Transverse colon (tissue), 4 donors: Measurements from ENCODE around the gene RABL6. TPM values are rescaled to one million over a fixed set of nuclear protein-coding genes. Genes with fewer than 3 reads are reported as not detected.
"Not testable (repeated sequence)": the region's sequence is repeated elsewhere in the genome, so short reads cannot be mapped to it uniquely, and the experiment has no call there.

Experiments
- DNase-seq: peaks from one replicate; pipeline ENCODE4 v3.0.0-alpha.2; 2019
- H3K27ac ChIP-seq, 4 donors: fragments of 200-600 bp; sonication (generic); 2 replicates each; pipeline ENCODE4 v1.5.1; 2016 to 2018; ENCODE audit warnings: inconsistent platforms in 4 of 4
- H3K27me3 ChIP-seq: fragments of 200-600 bp; sonication (generic); 2 replicates; pipeline ENCODE4 v1.5.1; 2017; ENCODE audit warnings: inconsistent platforms
- H3K36me3 ChIP-seq, 4 donors: fragments of 200-600 bp; sonication (generic); 2 replicates each; pipeline ENCODE4 v1.5.1; 2017 to 2019; ENCODE audit warnings: inconsistent platforms in 4 of 4
- H3K4me1 ChIP-seq, 4 donors: fragments of 200-600 bp; sonication (generic); 2 replicates each; pipeline ENCODE4 v1.5.1; 2017 to 2020; ENCODE audit warnings: inconsistent platforms in 4 of 4
- H3K4me3 ChIP-seq, 4 donors: fragments of 200-600 bp; sonication (generic); 1 replicate in 1 of 4; 2 replicates in 3 of 4; pipeline versions ENCODE4 v1.5.1 to v1.6.1; 2017 to 2019; ENCODE audit warnings: inconsistent platforms in 4 of 4
- H3K9me3 ChIP-seq, 2 donors: fragments of 200-600 bp; sonication (generic); 2 replicates each; pipeline ENCODE4 v1.5.1; 2017 to 2019; ENCODE audit warnings: inconsistent platforms in 2 of 2
- CTCF ChIP-seq, 5 experiments: fragments of 200-600 bp in 3 of 5; fragments of 450-650 bp in 2 of 5; sonication (generic) in 3 of 5; IDR thresholded peaks; 1 replicate in 2 of 5; 2 replicates in 3 of 5; pipeline ENCODE4 v1.5.1; 2016 to 2017; ENCODE audit warnings: antibody characterized with exemption in 5 of 5, inconsistent platforms in 3 of 5, mild to moderate bottlenecking in 2 of 5, moderate library complexity in 1 of 5
- EP300 ChIP-seq: sonication (generic); formaldehyde crosslinking; IDR thresholded peaks from one replicate; pipeline ENCODE4 v1.6.1; 2017; ENCODE audit warnings: antibody characterized with exemption, low read depth
- POLR2A ChIP-seq: fragments of 450-650 bp; IDR thresholded peaks from one replicate; pipeline ENCODE4 v1.6.1; 2016; ENCODE audit warnings: antibody characterized with exemption, mild to moderate bottlenecking, moderate library complexity
- POLR2AphosphoS5 ChIP-seq, 3 donors: sonication (generic); formaldehyde crosslinking; IDR thresholded peaks; one replicate each; pipeline ENCODE4 v1.6.1; 2016; ENCODE audit warnings: antibody characterized with exemption in 3 of 3
- WGBS, 2 donors: methylation state at CpG; one replicate each; pipeline ENCODE4 v1.1.5; 2018; ENCODE audit warnings: low coverage in 1 of 2; 5-methylcytosine and 5-hydroxymethylcytosine counted together
- in situ Hi-C, 4 donors: fragments of 200-750 bp; cut with MboI; loops; one replicate each; pipeline versions ENCODE4 v1.15.0 to v1.15.1; 2017; ENCODE audit warnings: low sequenced_read_pairs in 3 of 4, low pct_ligation_motif_present in 1 of 4, low pct_unique_long_range_greater_than_20kb in 1 of 4
- intact Hi-C: fragments of 100-400 bp; cut with DNase I; formaldehyde crosslinking; loops from one replicate; pipeline ENCODE4 v1.15.1; 2023; ENCODE audit warnings: low total_unique reads
- total RNA-seq, 4 donors: library from RNA; depleted of rRNA; stranded (reverse); fragments of >200 nt; gene quantifications; one replicate each; pipeline ENCODE4 v1.1.0, GENCODE V29; 2016

Gene RABL6
- total RNA-seq, 4 donors from 2014 or later, result 71.3 to 227 (median 160) TPM

GRCh38 chr9:136763649-136764035, 44.1 kb upstream of the RABL6 start:
- no peak overlapping the region for H3K27ac ChIP-seq
- DNase-seq, result no peak
- in situ Hi-C loops (no loop called here), intact Hi-C loops (no loop called here)
- H3K4me3 ChIP-seq, result no peak overlapping the region
- H3K27me3 ChIP-seq, result peaks cover 65% of the 10 kb centered on the region
- no peaks in the 10 kb centered on the region for H3K36me3 ChIP-seq
- 89% methylated on average over 6 of the region's 14 CpGs; no CpG with 5 or more reads in 1 of the 2 donors for WGBS, 2 donors
- no peaks in the 10 kb centered on the region for H3K9me3 ChIP-seq
- no peak for TF ChIP-seq EP300
- TF ChIP-seq POLR2AphosphoS5 (IDR thresholded peaks at IDR 0.05), result no peak
- TF ChIP-seq CTCF (IDR thresholded peaks at IDR 0.05), result no peak
- no peak for TF ChIP-seq POLR2A
- peaks cover 0 to 8% (median 5%) of the 10 kb centered on the region in 4 donors for H3K4me1 ChIP-seq

- Histone ChIP-seq H3K4me1 (peaks cover 0 to 8% (median 5%) of the 10 kb centered on the region in 4 donors), H3K9me3 (no peaks in the 10 kb centered on the region), H3K27ac (no peak within 1 kb of the TSS), H3K4me3 (no peak within 1 kb of the TSS), H3K27me3 (peaks cover 68% of the 10 kb centered on the region), H3K36me3 (no peaks in the 10 kb centered on the region)
- TF ChIP-seq POLR2AphosphoS5 (IDR thresholded peaks at IDR 0.05), result no peak
- TF ChIP-seq CTCF (IDR thresholded peaks at IDR 0.05), result no peak
- no peak for TF ChIP-seq POLR2A
- no peak for TF ChIP-seq EP300
- in situ Hi-C loops (no loop called here), intact Hi-C loops (no loop called here)
- WGBS, 2 donors, result 55% methylated on average over 14 of the region's 14 CpGs; no CpG with 5 or more reads in 1 of the 2 donors
- no peak for DNase-seq
These were observed 43.4 kb upstream of the RABL6 start, which contains the start of gene LCN15 for GRCh38 chr9:136764301-136764891. LCN15 (minus strand) TSS chr9:136764518; CDS start chr9:136764488, 30 bp downstream.

GRCh38 chr9:136765041-136765440, 42.7 kb upstream of the RABL6 start:
- Histone ChIP-seq H3K27ac (no peak overlapping the region), H3K27me3 (peaks cover 63% of the 10 kb centered on the region), H3K9me3 (no peaks in the 10 kb centered on the region), H3K36me3 (no peaks in the 10 kb centered on the region), H3K4me3 (no peak overlapping the region), H3K4me1 (peaks cover 0 to 11% (median 6%) of the 10 kb centered on the region in 4 donors)
- no peak for DNase-seq
- in situ Hi-C loops, result no loop called here
- TF ChIP-seq POLR2A, result no peak
- TF ChIP-seq EP300, result no peak
- TF ChIP-seq CTCF (IDR thresholded peaks at IDR 0.05), result no peak
- no peak for TF ChIP-seq POLR2AphosphoS5 (IDR thresholded peaks at IDR 0.05)
- intact Hi-C loops, result no loop called here
- 49% methylated on average over 9 of the region's 14 CpGs; no CpG with 5 or more reads in 1 of the 2 donors for WGBS, 2 donors

- H3K4me3 ChIP-seq, DNase-seq, H3K36me3 ChIP-seq, H3K27ac ChIP-seq, in situ Hi-C loops, intact Hi-C loops, H3K9me3 ChIP-seq: not testable (repeated sequence)
- WGBS, 2 donors, result 49 to 59% methylated on average over 7 to 14 of the region's 14 CpGs
- Histone ChIP-seq H3K27me3 (peaks cover 61% of the 10 kb centered on the region), H3K4me1 (peaks cover 0 to 11% (median 6%) of the 10 kb centered on the region in 4 donors)
These were observed 41.9 kb upstream of the RABL6 start for GRCh38 chr9:136765745-136766409.
